Right lobe of liver (tissue), 6 donors: ENCODE data around the gene INSYN2B. TPM values are rescaled to one million over a fixed set of nuclear protein-coding genes. Genes with fewer than 3 reads are reported as not detected.

Experiments
- ATAC-seq, 4 donors: fragments of 200-7000 bp; cut with Tn5 transposase; one replicate each; pipeline ENCODE4 v1.9.1; 2020; ENCODE audit warnings: mild to moderate bottlenecking in 4 of 4, moderate library complexity in 4 of 4
- DNase-seq, 3 donors: peaks; one replicate each; pipeline ENCODE4 v3.0.0-alpha.2; 2020
- H3K27ac ChIP-seq, 3 donors: fragments of 200-600 bp; one replicate each; pipeline ENCODE4 v1.8.0; 2022
- H3K27me3 ChIP-seq, 2 donors: fragments of 200-600 bp; one replicate each; pipeline ENCODE4 v1.8.0; 2022
- H3K36me3 ChIP-seq, 4 donors: fragments of 200-600 bp; sonication (generic) in 1 of 4; one replicate each; pipeline versions ENCODE4 v1.5.1 to v1.8.0; 2017 to 2022; ENCODE audit warnings: control low read depth in 1 of 4
- H3K4me1 ChIP-seq, 4 donors: fragments of 200-600 bp; sonication (generic) in 1 of 4; one replicate each; pipeline versions ENCODE4 v1.5.1 to v1.8.0; 2017 to 2022; ENCODE audit warnings: control low read depth in 1 of 4
- H3K4me3 ChIP-seq, 3 donors: fragments of 200-600 bp; one replicate each; pipeline ENCODE4 v1.8.0; 2022
- H3K9me3 ChIP-seq, 4 donors: fragments of 200-600 bp; sonication (generic) in 1 of 4; one replicate each; pipeline versions ENCODE4 v1.5.1 to v1.8.0; 2017 to 2022; ENCODE audit warnings: control low read depth in 1 of 4
- CTCF ChIP-seq, 4 donors: fragments of 200-600 bp in 3 of 4; fragments of 450-650 bp in 1 of 4; IDR thresholded peaks; one replicate each; pipeline versions ENCODE4 v1.5.1 to v1.8.0; 2016 to 2022; ENCODE audit warnings: antibody characterized with exemption in 4 of 4, mild to moderate bottlenecking in 2 of 4
- POLR2A ChIP-seq: fragments of 450-650 bp; IDR thresholded peaks from one replicate; pipeline ENCODE4 v1.6.1; 2017; ENCODE audit warnings: antibody characterized with exemption, mild to moderate bottlenecking
- WGBS: methylation state at CpG from one replicate; pipeline ENCODE4 v1.1.6; 2018; ENCODE audit warnings: low coverage, low lambda C conversion rate; ENCODE audit not compliant: insufficient coverage; ENCODE audit errors: missing lambda C conversion rate; 5-methylcytosine and 5-hydroxymethylcytosine counted together
- intact Hi-C, 2 donors: fragments of 100-400 bp; cut with DNase I; formaldehyde crosslinking; loops; one replicate each; pipeline versions ENCODE4 v1.11.2 to v1.14.1; 2022
- total RNA-seq, 6 experiments: library from RNA; depleted of rRNA in 2 of 6; stranded (reverse); fragments of >200 nt in 2 of 6; fragmentation: NEBNext Ultra II Directional in 3 of 6; extraction: Animal tissue kit (Norgen Biotek cat#: 25700) in 3 of 6; gene quantifications; one replicate each; pipeline versions ENCODE4 v1.1.0 to v1.2.4, GENCODE V29; 2016 to 2023
- donor health status: DM: no; HTN: yes; CAD: no.
- donor health status: DM: no; HTN: no; CAD: no.
- donor health status: DM: no; HTN: no; CAD: no.
- donor health status: DM: no; HTN: yes; CAD: no.
- donor health status: DM: no; HTN: yes; CAD: no.

Gene INSYN2B
- total RNA-seq, 6 experiments from 2014 or later: 0.09 to 0.13 TPM; not detected in 4

DNA sequence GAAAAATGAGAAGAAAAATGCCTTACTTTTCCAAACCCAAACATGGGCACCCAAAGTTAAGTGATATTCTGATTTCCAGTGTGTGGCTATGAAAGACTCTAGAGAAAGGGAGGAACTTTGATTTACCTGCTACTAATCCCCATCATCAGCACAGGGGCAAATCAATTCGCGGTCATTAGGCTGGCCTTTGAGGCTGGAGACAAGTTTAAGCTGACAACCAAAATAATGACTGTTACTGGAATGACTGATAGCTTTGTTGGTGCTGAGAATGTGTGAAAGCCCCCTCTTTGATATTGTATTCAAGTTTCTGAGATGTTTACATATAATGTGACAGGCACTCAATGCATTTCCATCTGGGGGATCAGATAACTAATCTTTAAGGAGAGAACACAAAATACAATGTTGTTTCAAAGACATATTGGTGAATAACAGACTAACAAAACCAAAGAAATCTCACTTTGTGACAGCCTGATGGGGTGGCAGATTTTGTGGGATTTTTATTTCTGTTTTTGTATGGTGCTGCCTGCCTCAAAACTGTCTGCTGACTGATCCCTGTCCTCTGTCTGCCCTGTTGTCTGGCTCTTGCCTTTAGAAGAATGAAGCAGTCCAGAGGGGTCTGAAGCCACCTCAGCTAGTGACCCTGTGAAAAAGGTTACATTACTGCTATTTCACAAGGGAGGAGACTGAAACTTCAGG is 12.6 kb upstream of the INSYN2B start:
- intact Hi-C loops: no loop called here

DNA sequence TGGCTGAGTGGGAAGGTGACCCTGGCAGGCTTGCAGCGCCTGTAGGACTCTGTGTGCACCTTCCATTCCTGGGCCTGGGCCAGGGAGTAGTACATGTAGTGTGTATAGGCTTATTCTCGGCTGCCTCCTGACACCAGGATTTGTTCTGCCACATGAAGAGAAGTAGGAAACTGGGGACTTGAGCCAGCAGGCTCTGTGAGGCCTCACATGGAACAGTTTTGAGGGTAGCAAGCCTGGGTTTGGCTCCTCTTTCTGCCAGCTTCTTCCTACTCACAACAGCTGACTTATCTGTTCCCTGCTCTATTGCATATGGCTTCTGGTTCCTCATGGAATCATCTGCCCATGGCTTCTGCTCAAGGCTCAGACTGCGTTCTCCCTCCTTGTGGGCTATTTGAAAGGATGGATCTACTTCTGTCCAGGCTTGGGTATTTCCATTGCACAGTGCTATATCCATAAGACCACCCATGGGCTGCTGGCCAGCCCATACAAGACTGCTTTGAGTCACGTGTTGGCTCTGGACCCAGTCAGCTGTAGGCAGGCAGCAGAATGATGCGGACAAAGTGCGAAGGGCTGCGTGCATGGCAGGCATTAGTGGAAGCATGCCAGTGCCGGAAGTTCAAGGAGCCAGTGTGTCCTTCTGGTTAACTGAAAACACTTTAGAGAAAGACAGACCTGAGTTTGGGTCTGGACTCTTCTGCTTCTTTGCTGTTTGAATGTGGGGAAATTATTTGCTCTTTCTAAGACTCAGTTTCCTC is 11.0 kb upstream of the INSYN2B start:
- Histone ChIP-seq H3K36me3 (no peaks in the 10 kb centered on the region), H3K9me3 (no peaks in the 10 kb centered on the region), H3K27me3 (no peaks in the 10 kb centered on the region), H3K4me1 (peaks cover 0 to 3% (median 0%) of the 10 kb centered on the region in 4 donors), H3K4me3 (no peak overlapping the region), H3K27ac (no peak overlapping the region)
- WGBS: 60% methylated on average over 3 of the region's 8 CpGs
- ATAC-seq (peak in 1 of 4 donors; percentile 26), DNase-seq (no peak)
- intact Hi-C loops: no loop called here
- TF ChIP-seq CTCF (IDR thresholded peaks at IDR 0.05): no peak
- no peak for TF ChIP-seq POLR2A

More for the DNA sequence above, 12.6 kb upstream of the INSYN2B start:
- Histone ChIP-seq H3K9me3 (no peaks in the 10 kb centered on the region), H3K36me3 (no peaks in the 10 kb centered on the region), H3K27me3 (no peaks in the 10 kb centered on the region), H3K4me3 (no peak overlapping the region), H3K27ac (no peak overlapping the region), H3K4me1 (peaks cover 0 to under 1% (median 0%) of the 10 kb centered on the region in 4 donors)
- DNase-seq (no peak), ATAC-seq (no peak)
- TF ChIP-seq POLR2A (no peak), CTCF (IDR thresholded peaks at IDR 0.05) (no peak)
- WGBS: 44% methylated on average over 2 of the region's 2 CpGs

- H3K4me1 ChIP-seq: peaks cover 0 to 3% (median 0%) of the 10 kb centered on the region in 4 donors
- H3K4me3 ChIP-seq: no peak overlapping the region
- no peak overlapping the region for H3K27ac ChIP-seq
- H3K27me3 ChIP-seq: no peaks in the 10 kb centered on the region
- no peak for ATAC-seq
- H3K9me3 ChIP-seq: no peaks in the 10 kb centered on the region
- TF ChIP-seq POLR2A: no peak
- intact Hi-C loops: no loop called here
- 50% methylated on average over 1 of the region's 1 CpG for WGBS
- DNase-seq: no peak
- H3K36me3 ChIP-seq: no peaks in the 10 kb centered on the region
Measured at GRCh38 chr5:169989365-169989764, 9.1 kb upstream of the INSYN2B start.

DNA sequence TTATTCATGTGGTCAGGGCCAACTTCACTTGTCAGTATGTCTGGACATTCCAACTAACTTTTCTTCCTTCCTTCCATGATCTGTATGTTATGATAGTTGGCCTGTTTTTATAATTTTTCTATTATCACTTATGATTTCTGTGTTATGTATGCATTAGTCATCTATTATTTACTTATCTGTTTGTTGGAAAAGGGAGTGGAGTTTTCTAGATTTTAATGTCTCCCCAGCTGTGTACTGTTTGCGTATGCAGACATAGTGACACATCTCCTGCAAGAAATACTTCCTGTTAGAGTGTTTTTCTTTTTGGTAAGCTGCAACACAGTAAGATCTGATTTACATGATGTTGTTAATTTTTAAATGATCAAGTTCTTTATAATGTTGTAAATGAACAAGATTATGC is 8.7 kb upstream of the INSYN2B start:
- H3K36me3 ChIP-seq: no peaks in the 10 kb centered on the region
- DNase-seq: no peak
- no peaks in the 10 kb centered on the region for H3K9me3 ChIP-seq
- H3K4me1 ChIP-seq: peaks cover 0 to 3% (median 0%) of the 10 kb centered on the region in 4 donors
- no peak overlapping the region for H3K27ac ChIP-seq
- H3K27me3 ChIP-seq: no peaks in the 10 kb centered on the region
- no peak overlapping the region for H3K4me3 ChIP-seq
- ATAC-seq: no peak
- 54% methylated on average over 1 of the region's 1 CpG for WGBS
- TF ChIP-seq CTCF (IDR thresholded peaks at IDR 0.05) (no peak), POLR2A (no peak)
- intact Hi-C loops: no loop called here

DNA sequence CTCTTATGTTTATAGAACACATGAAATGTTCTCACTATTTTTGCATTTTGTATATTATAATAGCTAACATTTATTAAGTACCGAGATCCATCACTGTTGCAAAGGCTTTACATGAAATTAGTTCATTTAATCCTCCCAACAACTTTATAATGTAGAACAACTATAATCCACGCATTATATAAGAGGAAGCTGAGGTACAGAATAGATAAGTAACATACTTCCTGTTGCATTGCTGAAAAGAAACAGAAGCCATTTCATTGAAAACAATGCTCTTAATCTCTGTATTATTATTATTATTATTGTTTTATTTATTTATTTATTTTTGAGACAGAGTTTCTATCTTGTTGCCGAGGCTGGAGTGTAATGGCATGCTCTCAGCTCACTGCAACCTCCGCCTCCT is 7.9 kb upstream of the INSYN2B start:
- no peak for ATAC-seq
- Histone ChIP-seq H3K27me3 (peaks cover 0 to 2% of the 10 kb centered on the region in 2 donors), H3K9me3 (no peaks in the 10 kb centered on the region), H3K4me1 (peaks cover 0 to 3% (median 0%) of the 10 kb centered on the region in 4 donors), H3K36me3 (no peaks in the 10 kb centered on the region), H3K4me3 (no peak overlapping the region), H3K27ac (no peak overlapping the region)
- DNase-seq: no peak
- WGBS: 52% methylated on average over 4 of the region's 4 CpGs
- TF ChIP-seq POLR2A (no peak), CTCF (IDR thresholded peaks at IDR 0.05) (no peak)
- intact Hi-C loops: no loop called here
